Neutrophil (primary cell): Measurements from ENCODE around the gene OR5H6.

ENCODE experiments used
- H3K27ac ChIP-seq: fragments of 200-600 bp; sonication (generic); 2 replicates; pipeline ENCODE4 v1.5.1; 2016; ENCODE audit warnings: mild to moderate bottlenecking, moderate library complexity
- H3K27me3 ChIP-seq: fragments of 200-600 bp; sonication (generic); 2 replicates; pipeline ENCODE4 v1.6.0; 2016; ENCODE audit warnings: mild to moderate bottlenecking
- H3K36me3 ChIP-seq: fragments of 200-600 bp; sonication (generic); 2 replicates; pipeline ENCODE4 v1.5.1; 2017
- H3K4me1 ChIP-seq, 2 experiments: fragments of 200-600 bp in 1 of 2; sonication (generic) in 1 of 2; 1 replicate in 1 of 2; 2 replicates in 1 of 2; pipeline versions ENCODE4 v1.5.1 to v1.6.1; 2013 to 2016; ENCODE audit warnings: low read depth in 1 of 2, low read length in 1 of 2, mild to moderate bottlenecking in 1 of 2, moderate library complexity in 1 of 2; ENCODE audit not compliant: control insufficient read depth in 1 of 2, insufficient read depth in 1 of 2
- H3K4me3 ChIP-seq, 2 experiments: fragments of 200-600 bp in 1 of 2; sonication (generic) in 1 of 2; 1 replicate in 1 of 2; 2 replicates in 1 of 2; pipeline ENCODE4 v1.5.1; 2013 to 2016; ENCODE audit warnings: low read depth in 1 of 2, low read length in 1 of 2, mild to moderate bottlenecking in 1 of 2, moderate library complexity in 1 of 2
- H3K9me3 ChIP-seq: fragments of 200-600 bp; sonication (generic); 2 replicates; pipeline ENCODE4 v1.5.1; 2016
- CTCF ChIP-seq: fragments of 200-600 bp; sonication (generic); IDR thresholded peaks from 2 replicates; pipeline ENCODE4 v1.5.1; 2016; ENCODE audit warnings: antibody characterized with exemption

The OR5H6 gene

GRCh38 chr3:98262046-98262445 lies 2.0 kb upstream of the OR5H6 start:
- H3K4me1 ChIP-seq = no peaks in the 10 kb centered on the region

GRCh38 chr3:98269846-98270245 lies 5.8 kb downstream of the OR5H6 start:
- no peak overlapping the region for H3K4me3 ChIP-seq
- H3K36me3 ChIP-seq = no peaks in the 10 kb centered on the region
- H3K27ac ChIP-seq = no peak overlapping the region
- H3K4me1 ChIP-seq = no peaks in the 10 kb centered on the region
- no peak for TF ChIP-seq CTCF
- no peaks in the 10 kb centered on the region for H3K9me3 ChIP-seq
- H3K27me3 ChIP-seq = no peaks in the 10 kb centered on the region

More at GRCh38 chr3:98262046-98262445, 2.0 kb upstream of the OR5H6 start:
- H3K27me3 ChIP-seq = no peaks in the 10 kb centered on the region
- no peak overlapping the region for H3K4me3 ChIP-seq
- no peaks in the 10 kb centered on the region for H3K9me3 ChIP-seq
- TF ChIP-seq CTCF = no peak
- H3K36me3 ChIP-seq = no peaks in the 10 kb centered on the region
- no peak overlapping the region for H3K27ac ChIP-seq

- no peaks in the 10 kb centered on the region for H3K36me3 ChIP-seq
- H3K27me3 ChIP-seq = no peaks in the 10 kb centered on the region
- no peaks in the 10 kb centered on the region for H3K4me1 ChIP-seq
- H3K27ac ChIP-seq = no peak overlapping the region
- no peaks in the 10 kb centered on the region for H3K9me3 ChIP-seq
- no peak for TF ChIP-seq CTCF
- H3K4me3 ChIP-seq = no peak overlapping the region
Measured at GRCh38 chr3:98272126-98272525, 8.1 kb downstream of the OR5H6 start.

GRCh38 chr3:98274914-98275313 lies 10.9 kb downstream of the OR5H6 start:
- Histone ChIP-seq H3K27me3 (no peaks in the 10 kb centered on the region), H3K36me3 (no peaks in the 10 kb centered on the region), H3K9me3 (no peaks in the 10 kb centered on the region), H3K4me1 (no peaks in the 10 kb centered on the region), H3K27ac (no peak overlapping the region), H3K4me3 (no peak overlapping the region)
- no peak for TF ChIP-seq CTCF

GRCh38 chr3:98282205-98282604 lies 18.2 kb downstream of the OR5H6 start, which contains the start of gene OR5H2:
Gene OR5H2 (plus strand): TSS chr3:98282505. CDS start chr3:98282903, 398 bp downstream.
- H3K4me3 ChIP-seq = no peak within 1 kb of the TSS
- no peaks in the 10 kb centered on the region for H3K9me3 ChIP-seq
- H3K36me3 ChIP-seq = no peaks in the 10 kb centered on the region
- H3K4me1 ChIP-seq = no peaks in the 10 kb centered on the region
- no peak within 1 kb of the TSS for H3K27ac ChIP-seq
- no peak for TF ChIP-seq CTCF
- no peaks in the 10 kb centered on the region for H3K27me3 ChIP-seq

- Histone ChIP-seq H3K36me3 (no peaks in the 10 kb centered on the region), H3K4me1 (no peaks in the 10 kb centered on the region), H3K27me3 (no peaks in the 10 kb centered on the region), H3K27ac (no peak overlapping the region), H3K4me3 (no peak overlapping the region), H3K9me3 (peaks cover 3% of the 10 kb centered on the region)
- no peak for TF ChIP-seq CTCF
Measured at GRCh38 chr3:98290916-98291315, 26.9 kb downstream of the OR5H6 start.
